ENCODE measurements around the gene CCDC9B.

Gene CCDC9B

DNA sequence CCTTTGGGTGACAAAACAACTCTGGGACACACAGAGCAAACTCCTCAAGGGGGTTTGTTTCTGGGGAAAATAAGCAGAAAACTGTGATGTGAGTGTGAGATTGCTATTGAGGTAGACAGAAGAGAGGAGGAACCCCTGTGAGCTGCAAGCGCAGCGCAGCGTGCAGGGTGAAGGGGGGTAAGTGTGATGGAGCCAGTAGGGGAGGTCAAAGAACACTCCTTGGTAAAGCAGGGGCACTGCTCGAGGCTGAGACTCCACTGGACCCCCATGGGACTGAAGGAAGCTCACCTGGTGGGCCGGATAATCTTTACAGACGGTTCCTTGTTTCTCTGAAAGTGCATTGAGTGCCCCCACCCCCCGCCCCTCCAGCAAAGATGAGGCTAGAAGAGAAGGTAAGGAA is 9.7 kb downstream of the CCDC9B start:
- DNase-seq (ENCODE audit: low read depth in 2 of 2): no peak

DNA sequence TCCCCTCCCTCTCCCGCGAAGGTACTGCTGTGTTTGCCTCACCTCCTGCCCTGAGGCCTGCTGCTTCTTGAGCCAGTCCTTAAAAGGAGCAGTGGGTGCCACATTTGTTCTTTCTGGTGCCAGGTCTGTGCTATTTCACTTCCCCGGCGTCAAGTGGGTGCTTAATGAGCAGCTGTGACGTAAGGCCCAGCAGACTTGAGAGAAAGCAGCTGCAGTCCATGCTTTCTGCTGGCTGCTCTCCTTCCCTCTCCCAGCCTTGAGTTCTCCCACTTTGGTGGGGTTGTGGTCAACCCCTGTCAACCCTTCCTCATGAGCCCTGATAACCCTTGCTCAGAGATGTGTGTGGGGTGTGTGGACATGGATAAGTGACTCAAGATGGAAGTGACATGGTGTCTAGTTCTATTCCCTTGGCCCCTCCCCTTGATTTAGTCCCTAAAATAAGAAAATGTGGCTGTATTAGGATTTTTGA is 10.3 kb downstream of the CCDC9B start:
- no peak for DNase-seq (ENCODE audit: low read depth in 2 of 2)

DNA sequence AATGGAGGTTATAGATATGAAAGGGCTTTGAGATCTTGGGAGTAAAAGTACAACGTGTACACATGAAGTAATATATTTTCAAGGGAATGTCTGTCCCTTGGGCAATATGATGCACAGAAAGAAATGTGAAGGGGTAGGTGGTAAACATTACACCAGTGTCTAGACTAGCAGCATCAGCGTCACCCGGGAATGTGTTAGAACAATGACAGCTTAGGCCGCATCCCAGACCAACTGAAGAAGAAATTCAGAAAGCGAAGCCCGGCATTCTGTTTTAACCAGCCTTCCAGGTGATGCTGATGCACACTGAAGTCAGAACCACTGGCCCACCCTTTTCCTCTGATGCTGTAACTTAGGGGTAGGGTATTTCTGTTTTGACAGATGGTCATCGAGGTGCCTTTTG is 10.9 kb downstream of the CCDC9B start:
- no peak for DNase-seq (ENCODE audit: low read depth in 2 of 2)

DNA sequence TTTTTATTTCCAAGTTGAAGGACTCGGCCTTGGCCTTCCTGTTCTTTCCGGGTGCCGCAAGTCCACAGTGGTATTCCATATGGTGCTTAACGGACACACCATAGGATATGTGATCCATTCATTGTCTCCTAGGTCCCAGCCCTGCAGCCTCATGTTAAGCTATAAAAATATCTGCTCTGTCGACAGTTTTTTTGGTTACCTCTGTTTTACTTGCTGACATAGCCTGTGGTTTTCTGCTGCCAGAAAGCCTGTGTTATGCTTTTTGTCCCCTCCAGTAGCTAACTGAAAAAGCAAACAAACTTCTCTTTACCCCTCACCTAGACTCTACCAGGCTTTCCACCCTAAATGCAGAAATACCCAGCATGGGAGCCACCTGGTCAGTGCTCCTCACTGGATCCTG is 12.0 kb downstream of the CCDC9B start:
- no peak for DNase-seq (ENCODE audit: low read depth in 2 of 2)

DNA sequence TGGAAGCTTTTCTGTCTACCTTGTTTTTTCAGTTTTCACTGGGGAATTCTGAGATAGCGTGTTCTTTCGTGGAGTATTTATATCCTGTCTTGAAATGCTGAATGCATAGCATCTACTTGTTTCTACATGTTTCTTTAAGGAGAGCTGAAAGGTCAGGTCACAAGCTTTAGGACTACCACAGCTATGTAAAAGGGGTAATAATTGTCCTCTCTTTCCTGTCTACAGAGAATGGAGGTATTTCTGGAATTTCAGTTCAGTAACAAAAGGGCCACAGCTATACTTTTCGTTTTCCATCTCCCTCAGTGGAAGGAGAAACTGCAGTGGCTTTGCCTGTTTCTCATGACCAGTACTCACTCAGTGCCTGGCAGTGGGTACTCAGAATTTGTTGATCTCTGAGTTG is 12.6 kb downstream of the CCDC9B start:
- DNase-seq (ENCODE audit: low read depth in 2 of 2): no peak

DNA sequence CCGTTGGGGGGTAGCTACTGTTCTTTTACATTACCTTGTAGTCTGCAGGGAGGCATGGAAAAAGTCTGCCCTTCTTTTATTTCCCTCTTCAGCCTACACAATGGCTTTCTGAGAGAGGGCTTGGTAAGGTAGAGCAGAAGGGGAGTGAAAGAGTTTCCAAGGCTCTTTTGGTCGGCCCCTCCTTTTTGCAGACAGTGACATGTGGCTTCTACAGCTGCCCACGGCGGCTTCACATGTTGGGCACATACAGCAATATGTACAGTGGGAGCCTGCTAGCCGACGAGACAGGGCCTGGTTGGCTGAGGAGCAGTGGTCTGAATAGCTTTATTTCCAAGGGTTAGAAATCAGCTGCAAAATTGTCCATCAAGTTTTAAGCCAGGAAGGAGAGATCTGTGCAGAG is 13.3 kb downstream of the CCDC9B start:
- DNase-seq (ENCODE audit: low read depth in 2 of 2): no peak

DNA sequence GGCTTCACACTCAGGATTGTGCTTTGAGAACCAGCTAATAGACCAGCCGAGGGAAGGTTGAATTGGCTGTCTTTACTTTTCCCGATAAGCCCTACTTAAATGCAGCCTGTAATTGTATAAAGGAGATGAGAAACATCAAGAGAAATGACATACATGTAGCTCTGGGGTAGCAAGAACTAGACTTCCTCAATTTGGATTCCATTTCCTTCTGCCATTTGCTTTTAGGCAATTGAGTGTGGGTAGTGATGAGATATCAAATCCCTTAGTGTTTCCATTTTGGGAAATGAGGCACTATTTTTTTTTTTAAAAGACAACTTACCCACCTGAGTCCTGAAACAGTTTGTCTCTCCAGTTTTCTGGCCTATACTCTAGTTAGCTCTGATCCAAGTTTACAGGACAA is 15.0 kb downstream of the CCDC9B start:
- no peak for DNase-seq (ENCODE audit: low read depth in 2 of 2)

DNA sequence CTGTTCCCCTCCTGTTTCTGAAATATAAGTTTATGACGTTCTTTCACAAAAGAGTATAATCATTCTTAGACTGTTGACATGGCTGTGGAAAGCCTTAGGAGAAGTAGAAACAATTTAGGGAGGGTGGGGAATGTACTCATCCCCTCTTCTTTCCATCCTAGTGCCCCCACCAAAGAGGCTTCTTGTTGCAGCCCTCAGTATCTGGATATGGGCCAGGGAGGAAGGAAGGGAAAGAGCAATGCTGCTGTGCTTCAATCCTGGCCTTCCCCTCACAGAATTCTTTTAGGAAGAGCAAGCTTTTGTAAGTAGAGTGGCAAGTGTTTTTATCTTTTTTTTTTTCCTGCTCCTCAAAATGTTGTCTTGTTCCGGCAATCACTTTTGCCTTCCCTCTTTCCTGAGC is 15.6 kb downstream of the CCDC9B start:
- no peak for DNase-seq (ENCODE audit: low read depth in 2 of 2)

DNA sequence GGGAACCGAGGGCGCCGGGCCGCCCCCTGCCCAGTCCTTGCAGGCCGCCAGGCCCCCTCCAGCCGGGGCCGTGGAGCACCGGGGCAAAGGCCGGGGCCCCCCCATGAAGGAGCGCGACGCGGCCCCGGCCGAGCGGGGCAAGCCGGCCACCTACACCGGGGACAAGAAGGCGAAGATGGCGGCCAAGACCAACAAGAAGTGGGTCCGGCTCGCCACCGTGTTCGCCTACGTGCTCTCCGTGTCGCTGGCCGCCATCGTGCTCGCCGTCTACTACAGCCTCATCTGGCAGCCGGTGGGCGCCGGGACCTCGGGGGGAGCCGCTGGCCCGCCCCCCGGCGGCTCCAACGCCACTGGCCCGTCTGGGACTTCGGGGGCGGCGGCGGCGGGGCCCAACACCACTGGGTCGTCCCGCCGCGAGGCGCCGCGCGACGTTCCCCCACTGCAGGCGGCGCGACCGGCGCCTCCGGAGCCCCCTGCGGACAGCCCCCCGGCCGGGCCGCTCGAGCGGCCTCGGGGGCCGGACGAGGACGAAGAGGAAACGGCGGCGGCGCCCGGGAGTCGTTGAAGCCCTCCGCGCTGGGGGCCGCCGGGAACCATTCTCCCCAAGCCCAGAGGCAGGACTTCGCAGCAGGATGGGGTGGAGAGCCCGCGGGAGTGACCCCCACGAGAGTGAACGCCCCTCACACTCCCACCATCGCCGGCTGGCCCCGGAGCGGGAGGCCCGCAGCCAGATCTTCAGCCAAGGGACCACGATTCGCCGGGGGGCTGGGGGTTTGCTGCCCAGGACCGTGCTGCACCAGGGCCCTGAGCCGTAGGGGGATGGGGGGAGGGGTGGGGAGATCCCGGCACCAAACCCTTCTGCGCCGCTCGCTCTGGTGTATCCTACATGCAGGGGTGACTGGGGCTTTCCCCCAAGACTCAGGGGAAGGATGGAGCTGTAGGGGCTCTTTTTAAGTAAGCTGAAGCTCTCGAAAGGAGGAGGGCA is 16.5 kb downstream of the CCDC9B start:
- DNase-seq (ENCODE audit: low read depth in 2 of 2): no peak

DNA sequence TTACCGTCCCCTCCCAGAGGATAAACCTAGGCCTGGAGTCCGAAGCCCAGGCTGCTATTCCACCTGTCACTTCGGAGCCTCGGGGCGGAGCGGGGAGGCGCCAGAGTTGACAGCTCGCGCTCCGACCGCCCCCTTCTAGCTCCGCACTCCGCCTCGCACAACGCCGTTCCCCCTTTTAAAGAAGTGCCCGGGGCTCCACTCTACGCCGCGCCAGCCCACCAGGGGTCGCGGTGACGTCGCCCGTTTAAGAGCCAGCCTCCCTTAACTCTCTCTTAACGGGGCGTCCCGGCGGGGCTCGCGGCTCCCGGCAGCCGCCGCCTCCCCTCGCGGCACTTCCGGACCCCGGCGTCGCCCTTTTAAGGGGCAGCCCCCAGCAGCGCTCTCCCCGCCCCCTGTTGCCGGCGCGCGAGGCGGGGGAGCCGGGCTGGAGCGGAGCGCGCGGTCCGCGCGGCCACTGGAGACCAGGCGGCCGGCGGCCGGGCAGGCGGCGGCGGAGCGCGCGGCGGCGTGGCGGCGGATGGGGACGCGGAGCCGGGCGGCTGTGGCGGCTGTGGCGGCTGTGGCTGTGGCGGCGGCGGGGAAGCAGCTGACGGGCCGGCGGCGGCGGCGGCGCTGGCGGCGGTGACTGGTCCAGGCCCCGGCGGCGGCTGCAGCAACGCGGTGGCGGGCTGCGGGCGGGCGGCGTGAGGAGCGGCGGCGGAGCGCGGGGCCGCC is 17.3 kb downstream of the CCDC9B start, which contains the start of gene INAFM2:
Gene INAFM2 (plus strand): TSS at position 454 of the 714 bp plus-strand sequence. CDS start 364 bp downstream, outside the sequence.
- peak; percentile 78 to 80 for DNase-seq (ENCODE audit: low read depth in 2 of 2)

DNA sequence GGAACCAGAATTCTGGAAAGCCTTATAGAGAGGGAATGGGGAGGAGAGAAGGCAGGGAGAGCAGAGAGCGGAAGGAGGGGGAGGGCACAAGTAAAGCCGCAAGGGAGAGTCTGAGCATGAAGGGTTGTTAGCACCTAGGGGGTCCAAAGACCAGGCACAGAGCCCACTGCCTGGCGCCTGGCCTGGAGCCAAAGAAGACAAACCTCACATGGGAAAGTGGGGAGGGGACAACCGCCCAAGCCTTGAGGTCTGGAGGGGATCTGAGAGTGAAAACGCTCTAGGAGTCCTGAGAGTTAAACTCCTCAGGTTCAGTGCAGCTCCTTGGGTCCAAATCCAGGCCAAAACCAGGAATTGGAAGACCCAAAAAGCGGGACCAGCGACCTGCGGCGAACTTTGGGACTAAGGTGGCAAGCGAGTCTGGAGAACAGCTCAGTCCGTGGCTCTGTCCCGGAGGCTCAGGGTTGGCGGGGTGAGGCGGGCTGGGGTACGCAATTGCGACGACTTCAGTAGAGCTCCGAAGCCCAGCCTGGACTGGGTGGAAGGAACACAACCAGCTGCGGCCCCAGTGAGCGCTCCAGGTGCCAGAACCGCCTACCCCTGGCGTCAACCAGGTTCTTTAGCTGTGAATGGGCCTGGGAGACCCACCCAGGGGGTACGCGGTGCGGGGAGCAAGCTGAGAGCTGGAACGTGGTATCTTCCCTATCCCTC is 18.1 kb downstream of the CCDC9B start:
- DNase-seq (ENCODE audit: low read depth in 2 of 2): no peak

DNA sequence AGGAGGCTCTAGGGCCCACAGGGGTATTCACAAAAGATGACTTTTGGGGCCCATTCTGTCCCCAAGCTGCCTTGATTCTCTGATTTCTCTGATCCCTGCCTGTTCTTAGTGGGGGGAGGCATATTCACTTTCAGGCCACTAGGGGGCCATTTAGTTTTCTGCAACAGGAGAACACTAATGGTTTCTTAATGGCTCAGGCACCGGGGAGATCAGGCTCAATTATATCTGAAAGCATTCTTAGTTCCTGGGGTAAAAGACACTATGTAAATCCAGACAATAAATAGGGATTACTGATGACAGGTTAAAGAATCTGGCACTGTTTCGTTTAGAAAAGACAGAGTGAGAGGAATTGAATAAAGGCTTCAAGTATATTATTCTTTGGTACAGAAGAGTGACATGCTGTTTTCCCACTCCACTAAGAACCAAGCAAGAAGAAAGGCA is 19.8 kb downstream of the CCDC9B start:
- DNase-seq (ENCODE audit: low read depth in 2 of 2): peak in 1 of 2 donors; percentile 32

DNA sequence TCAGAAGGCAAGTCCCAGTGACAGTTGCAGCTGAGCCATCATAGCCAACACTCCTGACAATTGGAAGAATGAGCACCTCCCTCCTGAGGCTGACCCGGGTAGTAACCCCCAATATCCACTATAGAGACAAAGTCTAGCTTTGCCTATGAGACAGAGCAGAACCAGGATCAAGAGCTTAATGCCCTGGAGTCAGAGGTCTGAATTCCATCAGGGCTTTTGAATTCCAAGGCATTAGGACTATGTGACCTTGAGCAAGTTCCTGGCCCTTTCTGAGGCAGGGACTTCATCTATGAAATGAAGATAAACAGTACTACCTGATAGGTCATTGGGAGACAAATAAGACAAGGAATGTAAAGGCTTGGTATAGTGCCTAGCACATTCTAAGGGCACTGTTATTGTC is 20.3 kb downstream of the CCDC9B start:
- no peak for DNase-seq (ENCODE audit: low read depth in 2 of 2)

DNA sequence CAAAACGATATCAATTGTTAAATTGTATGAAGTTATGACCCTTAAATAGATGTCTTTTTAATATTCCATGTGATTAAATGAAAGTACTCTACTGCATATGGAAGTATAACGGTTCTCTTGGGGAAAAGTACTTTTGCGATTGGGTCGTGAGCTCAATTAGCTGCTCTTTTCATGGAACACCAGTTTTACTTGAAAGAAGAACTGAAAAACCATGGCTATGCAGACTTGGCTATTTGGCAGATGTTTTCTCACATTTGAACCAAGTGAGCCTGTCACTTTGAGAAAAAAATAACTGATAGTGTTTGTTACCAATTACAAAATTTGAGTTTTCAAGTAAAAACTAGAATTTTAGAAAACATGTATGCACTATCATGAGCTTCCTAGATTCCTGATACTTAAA is 23.2 kb downstream of the CCDC9B start:
- no peak for DNase-seq (ENCODE audit: low read depth in 2 of 2)

DNA sequence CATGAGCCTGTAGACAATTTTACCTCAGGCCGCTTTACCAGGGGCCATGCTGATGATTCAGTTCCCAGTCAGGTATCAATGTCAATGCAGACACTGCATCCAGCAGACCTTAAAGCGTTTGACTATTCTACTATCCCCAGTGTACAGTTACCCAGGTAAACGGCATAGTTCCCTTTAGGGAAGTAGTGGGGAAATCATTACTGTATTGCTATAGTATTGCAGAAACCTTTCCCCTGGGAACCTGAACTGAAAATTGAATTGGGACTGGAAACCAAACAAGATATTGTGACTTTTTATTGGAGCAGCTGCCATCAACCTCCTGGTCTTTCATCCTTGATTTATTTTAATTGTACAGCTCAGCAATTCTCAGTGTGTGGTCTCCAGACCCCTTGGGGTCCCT is 23.8 kb downstream of the CCDC9B start:
- no peak for DNase-seq (ENCODE audit: low read depth in 2 of 2)

DNA sequence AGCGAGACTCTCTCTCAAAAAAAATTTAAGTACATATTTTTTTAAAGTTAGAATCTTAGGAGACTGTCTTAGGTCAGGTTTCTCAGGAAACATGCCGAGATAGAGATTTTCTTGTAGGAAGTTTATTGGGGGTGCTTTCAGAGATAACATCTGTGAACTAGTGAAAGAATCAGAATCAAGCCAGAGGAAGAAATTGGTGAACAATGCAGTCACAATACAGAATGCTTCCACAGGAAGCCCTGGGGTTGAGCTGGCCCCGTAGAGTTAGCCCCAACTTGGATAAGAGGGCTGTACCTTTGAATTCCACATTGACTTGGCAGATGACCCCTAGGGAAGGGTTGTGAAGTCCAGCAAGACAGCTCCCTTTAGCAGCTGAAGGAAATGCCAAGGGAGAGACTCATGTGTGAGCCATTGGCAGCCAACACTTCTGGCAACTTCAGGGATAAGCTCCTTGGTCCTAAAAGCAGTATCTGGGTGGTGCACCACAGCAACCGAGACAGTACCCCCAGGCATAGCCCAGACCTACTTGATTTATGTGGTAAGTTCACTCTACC is 25.9 kb downstream of the CCDC9B start:
- DNase-seq (ENCODE audit: low read depth in 2 of 2): no peak

DNA sequence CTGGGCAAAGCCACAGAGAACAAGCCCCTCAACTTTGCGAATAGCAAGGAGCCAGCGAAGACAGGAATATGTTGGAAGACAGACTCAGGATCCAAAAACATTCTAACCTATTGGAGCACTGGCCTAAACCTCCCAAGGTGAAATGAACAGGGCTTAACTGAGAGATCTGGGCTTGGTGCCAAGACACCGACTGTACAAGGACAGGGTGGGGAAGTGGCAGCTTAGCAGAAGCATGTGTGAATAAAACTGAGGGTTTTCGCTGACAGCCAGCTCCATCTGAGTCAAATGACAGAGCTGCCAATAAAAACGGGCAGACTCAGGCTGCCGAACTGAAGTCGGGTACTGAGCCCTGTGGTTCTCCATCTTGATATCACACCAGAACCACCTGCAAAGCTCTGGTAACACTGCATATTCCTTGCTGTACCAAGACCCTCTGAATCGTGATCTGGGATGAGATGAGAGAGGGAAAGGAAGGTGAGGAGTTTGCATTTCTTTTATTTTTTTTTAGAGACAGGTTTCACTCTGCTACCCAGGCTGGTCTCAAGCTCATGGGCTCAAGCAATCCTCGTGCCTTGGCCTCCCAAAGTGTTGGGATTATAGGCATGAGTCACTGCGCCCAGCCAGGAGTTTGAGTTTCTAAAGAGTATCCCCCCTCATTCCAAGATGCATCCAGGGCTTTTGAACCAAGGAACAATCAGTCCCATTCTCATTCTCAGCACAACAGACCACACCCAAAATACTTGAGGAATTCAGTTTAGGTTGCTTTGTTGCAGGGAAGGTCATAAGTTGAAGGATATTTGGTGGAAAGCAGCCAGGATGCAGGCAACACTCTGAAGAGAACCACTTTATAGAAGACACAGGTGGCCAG is 27.0 kb downstream of the CCDC9B start:
- no peak for DNase-seq (ENCODE audit: low read depth in 2 of 2)

DNA sequence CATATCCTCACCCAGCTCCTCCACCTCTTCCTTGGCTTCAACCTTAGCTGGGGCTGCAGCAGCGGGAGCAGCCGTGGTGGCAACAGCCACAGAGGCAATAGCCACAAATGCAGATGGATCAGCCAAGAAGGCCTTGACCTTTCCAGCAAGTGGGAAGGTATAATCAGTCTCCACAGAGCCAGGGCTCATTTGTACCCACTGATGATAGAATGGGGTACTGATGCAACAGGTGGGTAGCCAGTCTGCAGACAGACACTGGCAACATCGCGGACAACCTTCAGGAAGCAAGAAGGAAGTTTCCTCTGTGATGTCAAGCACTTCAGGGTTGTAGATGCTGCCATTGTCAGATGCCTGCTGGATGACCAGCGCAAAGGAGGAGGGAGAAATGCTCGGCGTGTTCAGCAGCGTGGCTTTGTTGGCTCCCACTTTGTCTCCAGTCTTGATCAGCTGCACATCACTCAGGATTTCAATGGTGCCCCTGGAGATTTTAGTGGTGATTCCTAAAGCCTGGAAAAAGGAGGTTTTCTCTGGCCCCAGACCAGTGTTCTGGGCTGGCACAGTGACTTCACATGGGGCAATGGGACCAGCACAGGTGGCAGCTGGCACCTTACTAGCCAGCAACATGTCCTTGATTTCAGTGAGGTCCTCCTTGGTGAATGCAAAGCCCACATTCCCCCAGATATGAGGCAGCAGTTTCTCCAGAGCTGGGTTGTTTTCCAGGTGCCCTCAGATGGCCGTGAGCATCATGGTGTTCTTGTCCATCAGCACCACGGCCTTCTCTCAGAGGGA is 28.2 kb downstream of the CCDC9B start:
- no peak for DNase-seq (ENCODE audit: low read depth in 2 of 2)

DNA sequence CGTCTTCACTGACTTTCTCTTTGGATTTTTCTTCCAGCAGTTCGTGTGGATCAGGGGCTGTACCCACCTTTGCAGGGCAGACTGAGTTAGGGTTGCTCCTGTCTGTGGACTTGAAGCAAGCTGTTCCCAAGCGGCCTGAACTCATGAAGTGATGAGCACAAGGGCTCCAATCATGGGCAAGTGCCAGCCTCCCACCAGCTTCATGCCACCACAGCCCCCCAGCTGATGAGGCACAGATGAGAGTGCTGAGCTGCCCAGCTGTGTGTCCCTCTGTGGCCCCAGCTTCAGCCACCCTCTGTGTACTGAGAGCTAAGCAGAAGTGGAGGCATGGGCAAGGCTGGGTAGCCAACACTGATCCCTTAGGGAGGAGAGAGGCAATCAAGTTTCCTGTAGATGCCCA is 29.7 kb downstream of the CCDC9B start:
- no peak for DNase-seq (ENCODE audit: low read depth in 2 of 2)
